ENCODE data around the gene ADCY9.

- TF ChIP-seq ZNF331 (CRISPR knock-in tag; IDR thresholded peaks at IDR 0.05; ENCODE audit: low read depth) = no peak
- TF ChIP-seq, protein P1, sequence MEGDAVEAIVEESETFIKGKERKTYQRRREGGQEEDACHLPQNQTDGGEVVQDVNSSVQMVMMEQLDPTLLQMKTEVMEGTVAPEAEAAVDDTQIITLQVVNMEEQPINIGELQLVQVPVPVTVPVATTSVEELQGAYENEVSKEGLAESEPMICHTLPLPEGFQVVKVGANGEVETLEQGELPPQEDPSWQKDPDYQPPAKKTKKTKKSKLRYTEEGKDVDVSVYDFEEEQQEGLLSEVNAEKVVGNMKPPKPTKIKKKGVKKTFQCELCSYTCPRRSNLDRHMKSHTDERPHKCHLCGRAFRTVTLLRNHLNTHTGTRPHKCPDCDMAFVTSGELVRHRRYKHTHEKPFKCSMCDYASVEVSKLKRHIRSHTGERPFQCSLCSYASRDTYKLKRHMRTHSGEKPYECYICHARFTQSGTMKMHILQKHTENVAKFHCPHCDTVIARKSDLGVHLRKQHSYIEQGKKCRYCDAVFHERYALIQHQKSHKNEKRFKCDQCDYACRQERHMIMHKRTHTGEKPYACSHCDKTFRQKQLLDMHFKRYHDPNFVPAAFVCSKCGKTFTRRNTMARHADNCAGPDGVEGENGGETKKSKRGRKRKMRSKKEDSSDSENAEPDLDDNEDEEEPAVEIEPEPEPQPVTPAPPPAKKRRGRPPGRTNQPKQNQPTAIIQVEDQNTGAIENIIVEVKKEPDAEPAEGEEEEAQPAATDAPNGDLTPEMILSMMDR (conservative IDR thresholded peaks at IDR 0.05; ENCODE audit: low read depth in 2 of 2) = no peak
- TF ChIP-seq REST (IDR thresholded peaks at IDR 0.05; ENCODE audit: unreplicated experiment) = no peak
- no peak for TF ChIP-seq EZH2 (IDR thresholded peaks at IDR 0.05; ENCODE audit: low read depth, unreplicated experiment)
- TF ChIP-seq NANOG (IDR thresholded peaks at IDR 0.05; ENCODE audit: borderline replicate concordance) = no peak
- no peak for TF ChIP-seq CREB1 (CRISPR knock-in tag; IDR thresholded peaks at IDR 0.05; ENCODE audit: low read depth)
These were observed 12.5 kb downstream of the ADCY9 start for GRCh38 chr16:4103745-4104144.

Measured in GM23338 (cell line).